Adrenal gland (tissue), 12 donors: Measurements from ENCODE around the gene BEST4. TPM values are rescaled to one million over a fixed set of nuclear protein-coding genes. Genes with fewer than 3 reads are reported as not detected.
"Not testable (repeated sequence)": the region's sequence is repeated elsewhere in the genome, so short reads cannot be mapped to it uniquely, and the experiment has no call there.

Experiments used
- DNase-seq, 7 donors: peaks; one replicate each; pipeline ENCODE4 v3.0.0-alpha.2; 2019 to 2020
- H3K27ac ChIP-seq, 5 donors: fragments of 200-600 bp; sonication (generic) in 4 of 5; 1 replicate in 3 of 5; 2 replicates in 2 of 5; pipeline versions ENCODE4 v1.5.1 to v1.8.0; 2016 to 2020; ENCODE audit warnings: mild to moderate bottlenecking in 1 of 5
- H3K27me3 ChIP-seq: fragments of 200-600 bp; 2 replicates; pipeline ENCODE4 v1.8.0; 2021
- H3K36me3 ChIP-seq, 2 donors: fragments of 200-600 bp; replicated peaks in 1 of 2; 1 replicate in 1 of 2; 2 replicates in 1 of 2; pipeline versions ENCODE4 v1.5.1 to v1.8.0; 2018 to 2022
- H3K4me1 ChIP-seq, 2 donors: fragments of 200-600 bp; replicated peaks in 1 of 2; 1 replicate in 1 of 2; 2 replicates in 1 of 2; pipeline versions ENCODE4 v1.5.1 to v1.8.0; 2018 to 2021
- H3K4me3 ChIP-seq, 4 donors: fragments of 200-600 bp; sonication (generic) in 3 of 4; one replicate each; pipeline ENCODE4 v1.5.1; 2016 to 2018
- H3K9me3 ChIP-seq, 3 donors: fragments of 200-600 bp; sonication (generic) in 1 of 3; replicated peaks in 1 of 3; 1 replicate in 2 of 3; 2 replicates in 1 of 3; pipeline versions ENCODE4 v1.5.1 to v1.8.0; 2016 to 2021
- POLR2A ChIP-seq, 2 donors: fragments of 450-650 bp; IDR thresholded peaks; one replicate each; pipeline ENCODE4 v1.6.1; 2017; ENCODE audit warnings: antibody characterized with exemption in 2 of 2, mild to moderate bottlenecking in 2 of 2, moderate library complexity in 1 of 2
- WGBS, 4 donors: extraction: QIAGEN DNeasy Blood & Tissue Kit in 2 of 4; methylation state at CpG; one replicate each; pipeline versions ENCODE4 v1.1.5 to v1.1.7; 2013 to 2017; 5-methylcytosine and 5-hydroxymethylcytosine counted together
- intact Hi-C, 2 donors: fragments of 100-400 bp; cut with DNase I; formaldehyde crosslinking; loops; one replicate each; pipeline versions ENCODE4 v1.14.1 to v1.15.0; 2022 to 2023
- polyA plus RNA-seq, 3 donors: library from polyadenylated mRNA; stranded (reverse); fragments of 200-250 nt in 2 of 3; fragments of 350-450 nt in 1 of 3; fragmentation: Illumina TruSeq in 1 of 3; extraction: RNeasy Lipid Tissue Mini Kit (QIAGEN cat#74804) in 1 of 3; gene quantifications; one replicate each; pipeline ENCODE4 v1.2.3, GENCODE V29; 2013 to 2014
- total RNA-seq, 9 donors: library from RNA; depleted of rRNA in 4 of 9; stranded (reverse); fragments of >200 nt in 4 of 9; fragments of 120-200 nt in 1 of 9; fragmentation: NEBNext Ultra II Directional in 1 of 9; extraction: Animal tissue kit (Norgen Biotek cat#: 25700) in 1 of 9; gene quantifications; one replicate each; pipeline versions ENCODE4 v1.1.0 to v1.2.4, GENCODE V29; 2013 to 2023
- TF ChIP-seq, protein P1 (sequence below), 6 experiments: fragments of 450-650 bp in 4 of 6; fragments of 200-600 bp in 2 of 6; sonication (generic) in 1 of 6; IDR thresholded peaks; 1 replicate in 5 of 6; 2 replicates in 1 of 6; pipeline versions ENCODE4 v1.5.1 to v1.8.0; 2016 to 2021; ENCODE audit warnings: antibody characterized with exemption in 6 of 6, mild to moderate bottlenecking in 2 of 6, moderate library complexity in 1 of 6
- donor health status: healthy with polysubstance abuse.
- donor health status: Bipolar disorder and iron deficiency.
- donor health status: DM: yes; HTN: yes; CAD: no.
- donor health status: DM: no; HTN: no; CAD: no.
- donor health status: DM: no; HTN: no; CAD: no.
- donor health status: DM: yes; HTN: yes; CAD: no.

The BEST4 gene
- total and polyA plus RNA-seq, 12 donors = 0.09 to 6.2 (median 0.68) TPM; not detected in 1

DNA sequence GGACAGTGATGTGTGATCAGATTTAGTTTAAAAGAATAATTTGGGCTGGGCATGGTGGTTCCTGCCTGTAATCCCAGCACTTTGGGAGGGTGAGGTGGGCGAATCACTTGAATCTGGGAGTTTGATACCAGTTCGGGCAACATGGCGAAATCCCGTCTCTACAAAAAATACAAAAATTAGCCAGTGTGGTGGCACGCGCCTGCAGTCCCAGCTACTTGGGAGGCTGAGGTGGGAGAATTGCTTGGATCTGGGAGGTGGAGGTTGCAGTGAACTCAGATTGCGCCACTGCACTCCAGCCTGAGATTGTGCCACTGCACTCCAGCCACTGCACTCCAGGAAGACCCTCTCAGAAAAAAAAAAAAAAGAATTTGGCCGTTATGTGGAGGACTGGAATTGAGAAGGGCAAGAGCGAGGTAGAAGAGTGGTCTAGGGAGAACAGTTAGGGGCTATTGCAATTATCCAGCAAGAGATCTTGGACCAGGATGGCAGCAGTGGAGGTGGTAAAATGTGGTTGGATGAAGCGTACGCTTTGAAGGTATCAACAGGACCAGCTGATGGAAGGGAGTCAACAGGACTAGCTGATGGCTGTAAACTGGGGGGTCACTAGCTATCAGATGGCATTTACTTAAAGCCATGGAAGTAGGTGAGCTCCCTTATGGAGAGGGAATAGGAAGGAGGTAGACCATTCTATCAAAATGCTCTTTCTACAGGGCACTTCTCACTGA is 30.0 kb upstream of the BEST4 start:
- Histone ChIP-seq H3K36me3 (peaks cover 0 to 6% of the 10 kb centered on the region in 2 donors), H3K27me3 (no peaks in the 10 kb centered on the region), H3K9me3 (no peaks in the 10 kb centered on the region), H3K27ac (no peak overlapping the region), H3K4me3 (no peak overlapping the region), H3K4me1 (peaks cover 8 to 29% of the 10 kb centered on the region in 2 donors)
- TF ChIP-seq, protein P1, sequence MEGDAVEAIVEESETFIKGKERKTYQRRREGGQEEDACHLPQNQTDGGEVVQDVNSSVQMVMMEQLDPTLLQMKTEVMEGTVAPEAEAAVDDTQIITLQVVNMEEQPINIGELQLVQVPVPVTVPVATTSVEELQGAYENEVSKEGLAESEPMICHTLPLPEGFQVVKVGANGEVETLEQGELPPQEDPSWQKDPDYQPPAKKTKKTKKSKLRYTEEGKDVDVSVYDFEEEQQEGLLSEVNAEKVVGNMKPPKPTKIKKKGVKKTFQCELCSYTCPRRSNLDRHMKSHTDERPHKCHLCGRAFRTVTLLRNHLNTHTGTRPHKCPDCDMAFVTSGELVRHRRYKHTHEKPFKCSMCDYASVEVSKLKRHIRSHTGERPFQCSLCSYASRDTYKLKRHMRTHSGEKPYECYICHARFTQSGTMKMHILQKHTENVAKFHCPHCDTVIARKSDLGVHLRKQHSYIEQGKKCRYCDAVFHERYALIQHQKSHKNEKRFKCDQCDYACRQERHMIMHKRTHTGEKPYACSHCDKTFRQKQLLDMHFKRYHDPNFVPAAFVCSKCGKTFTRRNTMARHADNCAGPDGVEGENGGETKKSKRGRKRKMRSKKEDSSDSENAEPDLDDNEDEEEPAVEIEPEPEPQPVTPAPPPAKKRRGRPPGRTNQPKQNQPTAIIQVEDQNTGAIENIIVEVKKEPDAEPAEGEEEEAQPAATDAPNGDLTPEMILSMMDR (IDR thresholded peaks at IDR 0.05) = no peak
- TF ChIP-seq POLR2A (IDR thresholded peaks at IDR 0.05) = no peak
- WGBS, 4 donors = 93 to 97% (median 94%) methylated on average over 11 of the region's 11 CpGs
- peak in 4 of 7 donors; percentile 8 to 52 (median 16) for DNase-seq
- intact Hi-C loops = loop anchor here in 1 of 2 donors (2.0 kb wide), 1 partner anchor 17 kb away; the partner anchor contains the start of gene PLK3

DNA sequence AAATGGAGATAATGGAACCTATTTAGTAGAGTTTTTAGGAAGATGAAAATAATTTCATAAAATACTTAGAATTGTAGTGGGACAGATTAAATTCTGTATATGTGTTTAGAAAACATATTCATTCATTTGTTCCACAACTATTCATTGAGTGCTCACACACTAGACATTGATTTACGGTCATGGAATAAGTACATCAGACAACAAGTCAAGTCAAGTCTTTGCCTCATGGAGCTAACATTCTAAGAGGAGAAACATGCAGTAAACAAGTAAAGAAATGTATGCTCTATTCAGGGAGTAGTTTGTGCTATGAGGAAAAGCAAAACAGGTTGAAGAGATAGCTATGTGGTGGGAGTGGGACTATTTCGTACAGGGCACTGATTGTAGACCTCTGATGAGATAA is 29.3 kb upstream of the BEST4 start:
- no peak for TF ChIP-seq POLR2A (IDR thresholded peaks at IDR 0.05)
- TF ChIP-seq, protein P1 (IDR thresholded peaks at IDR 0.05) = no peak
- Histone ChIP-seq H3K36me3 (peaks cover 0 to 6% of the 10 kb centered on the region in 2 donors), H3K4me3 (no peak overlapping the region), H3K4me1 (peaks cover 8 to 29% of the 10 kb centered on the region in 2 donors), H3K27ac (no peak overlapping the region), H3K27me3 (no peaks in the 10 kb centered on the region), H3K9me3 (no peaks in the 10 kb centered on the region)
- DNase-seq = no peak
- WGBS, 4 donors = 79 to 98% (median 90%) methylated on average over 2 of the region's 2 CpGs
- intact Hi-C loops = no loop called here

DNA sequence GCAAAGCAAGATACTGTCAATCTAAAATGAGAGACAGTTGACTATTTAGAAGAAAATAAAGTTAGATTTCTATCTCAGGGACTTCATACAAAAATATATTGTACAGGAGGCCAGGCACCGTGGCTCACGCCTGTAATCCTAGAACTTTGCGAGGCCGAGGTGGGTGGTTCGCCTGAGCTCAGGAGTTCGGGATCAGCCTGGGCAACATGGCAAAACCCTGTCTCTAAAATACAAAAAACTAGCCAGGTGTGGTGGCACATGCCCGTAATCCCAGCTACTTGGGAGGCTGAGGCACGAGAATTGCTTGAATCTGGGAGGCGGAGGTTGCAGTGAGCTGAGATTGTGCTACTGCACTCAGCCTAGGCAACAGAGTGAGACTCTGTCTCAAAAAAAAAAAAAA is 28.0 kb upstream of the BEST4 start:
- H3K4me3 ChIP-seq, H3K27ac ChIP-seq, H3K36me3 ChIP-seq, intact Hi-C loops, H3K9me3 ChIP-seq, H3K27me3 ChIP-seq: not testable (repeated sequence)
- H3K4me1 ChIP-seq = peaks cover 21 to 39% of the 10 kb centered on the region in 2 donors
- 88 to 95% (median 91%) methylated on average over 9 of the region's 9 CpGs for WGBS, 4 donors
- DNase-seq = peak in 2 of 7 donors; percentile 5 to 11

DNA sequence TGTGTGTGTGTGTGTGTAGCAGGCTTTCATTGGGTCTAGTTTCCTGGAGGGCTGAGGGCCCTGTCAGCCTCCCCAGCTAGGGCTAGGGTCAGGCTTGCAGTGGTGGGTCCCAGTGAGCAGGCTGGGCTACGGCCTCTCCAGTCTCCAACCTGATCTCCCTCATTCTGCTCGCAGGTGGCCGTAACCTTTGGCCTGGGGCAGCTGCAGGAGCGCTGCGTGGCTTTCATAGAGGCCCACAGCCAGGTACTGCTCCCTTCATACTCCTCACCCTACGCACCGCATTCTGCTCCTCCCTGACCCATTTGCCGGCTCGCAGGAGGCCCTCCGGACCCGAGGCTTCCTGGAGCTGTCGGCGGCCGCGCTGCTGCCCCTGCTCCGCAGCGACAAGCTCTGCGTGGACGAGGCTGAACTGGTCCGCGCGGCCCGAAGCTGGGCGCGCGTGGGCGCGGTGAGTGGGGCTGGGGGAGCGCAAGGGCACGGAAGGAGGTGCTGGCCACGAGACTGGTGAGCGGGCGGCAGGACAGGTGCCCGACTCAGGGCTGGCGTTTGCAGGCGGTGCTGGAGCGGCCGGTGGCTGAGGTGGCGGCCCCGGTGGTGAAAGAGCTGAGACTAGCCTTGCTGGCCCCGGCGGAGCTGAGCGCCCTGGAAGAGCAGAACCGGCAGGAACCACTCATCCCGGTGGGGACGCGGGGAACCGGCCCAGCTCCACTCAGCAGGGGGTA is 25.0 kb upstream of the BEST4 start:
- intact Hi-C loops = no loop called here
- Histone ChIP-seq H3K36me3 (peaks cover 0 to 6% of the 10 kb centered on the region in 2 donors), H3K27me3 (no peaks in the 10 kb centered on the region), H3K4me3 (peak overlapping the region in 1 of 4 donors; percentile 45), H3K27ac (peak overlapping the region in 3 of 5 donors; percentile 60 to 89 (median 87)), H3K4me1 (peaks cover 43 to 55% of the 10 kb centered on the region in 2 donors), H3K9me3 (no peaks in the 10 kb centered on the region)
- peak in 4 of 7 donors; percentile 18 to 61 (median 35) for DNase-seq
- TF ChIP-seq POLR2A (IDR thresholded peaks at IDR 0.05) = no peak
- TF ChIP-seq, protein P1 (IDR thresholded peaks at IDR 0.05) = no peak
- 61 to 84% (median 68%) methylated on average over 35 to 48 of the region's 48 CpGs for WGBS, 4 donors
